ENCODE measurements around the gene ABCC3. TPM values are rescaled to one million over a fixed set of nuclear protein-coding genes. Genes with fewer than 3 reads are reported as not detected.

Gene ABCC3
- total RNA-seq, 3 donors from 2014 or later: 6.1 to 122 (median 81.0) TPM

- DNase-seq (ENCODE audit: low spot score in 2 of 2): no peak
- no peaks in the 10 kb centered on the region for H3K27me3 ChIP-seq
- no peaks in the 10 kb centered on the region for H3K36me3 ChIP-seq
- no peaks in the 10 kb centered on the region for H3K4me1 ChIP-seq
- TF ChIP-seq POLR2A (IDR thresholded peaks at IDR 0.05) (no peak), POLR2AphosphoS5 (IDR thresholded peaks at IDR 0.05) (no peak), CTCF (IDR thresholded peaks at IDR 0.05) (no peak)
- no peak overlapping the region for H3K27ac ChIP-seq
- no peak overlapping the region for H3K4me3 ChIP-seq
- intact Hi-C loops (cut with DNase I; ENCODE audit: low total_unique reads): no loop called here
- no peaks in the 10 kb centered on the region for H3K9me3 ChIP-seq
Measured at GRCh38 chr17:50607522-50608175, 27.0 kb upstream of the ABCC3 start.

DNA sequence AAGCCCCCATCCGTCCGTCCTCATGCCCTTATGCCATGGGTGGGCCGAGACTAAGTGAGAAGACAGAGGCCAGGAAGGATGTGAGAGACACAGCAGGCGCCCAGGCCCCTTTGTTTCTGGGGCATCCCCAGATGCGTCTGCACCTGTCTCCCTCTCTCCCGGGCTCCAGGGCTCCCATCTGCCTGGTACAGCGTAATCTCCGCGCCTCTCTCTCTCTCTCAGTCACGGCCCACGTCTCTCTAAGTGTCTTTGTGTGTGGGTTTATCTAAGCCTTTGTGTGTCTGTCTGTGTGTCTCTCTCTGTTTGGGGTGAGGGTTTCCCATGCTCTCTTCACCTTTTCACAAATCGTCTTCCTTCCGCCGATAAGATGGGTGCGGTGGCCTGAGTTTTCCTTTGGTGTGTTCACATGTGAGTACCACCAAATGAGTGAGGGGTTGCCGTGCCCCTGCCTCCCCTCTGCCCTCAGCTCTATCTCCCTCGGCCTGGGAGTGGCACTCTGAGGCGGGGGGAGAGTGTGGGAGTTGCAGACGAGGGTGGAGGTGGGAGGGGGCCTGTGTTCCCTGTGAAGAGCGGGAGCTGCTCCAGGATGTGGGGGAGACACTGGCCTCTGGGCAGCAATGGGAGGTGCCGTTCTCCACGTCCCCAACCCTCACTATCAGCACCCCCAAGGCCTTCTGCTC, 25.8 kb upstream of the ABCC3 start:
- Histone ChIP-seq H3K27ac (no peak overlapping the region), H3K4me1 (no peaks in the 10 kb centered on the region), H3K4me3 (no peak overlapping the region), H3K27me3 (no peaks in the 10 kb centered on the region), H3K36me3 (no peaks in the 10 kb centered on the region), H3K9me3 (no peaks in the 10 kb centered on the region)
- DNase-seq (ENCODE audit: low spot score in 2 of 2): no peak
- intact Hi-C loops (cut with DNase I; ENCODE audit: low total_unique reads): no loop called here
- TF ChIP-seq POLR2A (IDR thresholded peaks at IDR 0.05) (no peak), CTCF (IDR thresholded peaks at IDR 0.05) (no peak), POLR2AphosphoS5 (IDR thresholded peaks at IDR 0.05) (no peak)

GRCh38 chr17:50609380-50610074, 25.2 kb upstream of the ABCC3 start:
- H3K9me3 ChIP-seq: no peaks in the 10 kb centered on the region
- H3K27ac ChIP-seq: no peak overlapping the region
- no peaks in the 10 kb centered on the region for H3K27me3 ChIP-seq
- no peak for TF ChIP-seq POLR2AphosphoS5 (IDR thresholded peaks at IDR 0.05)
- no peak for TF ChIP-seq POLR2A (IDR thresholded peaks at IDR 0.05)
- no peak for TF ChIP-seq CTCF (IDR thresholded peaks at IDR 0.05)
- no peak overlapping the region for H3K4me3 ChIP-seq
- intact Hi-C loops (cut with DNase I; ENCODE audit: low total_unique reads): no loop called here
- DNase-seq (ENCODE audit: low spot score in 2 of 2): no peak
- H3K36me3 ChIP-seq: no peaks in the 10 kb centered on the region
- H3K4me1 ChIP-seq: no peaks in the 10 kb centered on the region

GRCh38 chr17:50611634-50612033, 23.0 kb upstream of the ABCC3 start:
- Histone ChIP-seq H3K9me3 (no peaks in the 10 kb centered on the region), H3K27ac (no peak overlapping the region), H3K4me1 (no peaks in the 10 kb centered on the region), H3K4me3 (no peak overlapping the region), H3K27me3 (no peaks in the 10 kb centered on the region), H3K36me3 (no peaks in the 10 kb centered on the region)
- no peak for DNase-seq (ENCODE audit: low spot score in 2 of 2)
- TF ChIP-seq POLR2A (IDR thresholded peaks at IDR 0.05) (no peak), CTCF (IDR thresholded peaks at IDR 0.05) (no peak), POLR2AphosphoS5 (IDR thresholded peaks at IDR 0.05) (no peak)
- intact Hi-C loops (cut with DNase I; ENCODE audit: low total_unique reads): no loop called here

DNA sequence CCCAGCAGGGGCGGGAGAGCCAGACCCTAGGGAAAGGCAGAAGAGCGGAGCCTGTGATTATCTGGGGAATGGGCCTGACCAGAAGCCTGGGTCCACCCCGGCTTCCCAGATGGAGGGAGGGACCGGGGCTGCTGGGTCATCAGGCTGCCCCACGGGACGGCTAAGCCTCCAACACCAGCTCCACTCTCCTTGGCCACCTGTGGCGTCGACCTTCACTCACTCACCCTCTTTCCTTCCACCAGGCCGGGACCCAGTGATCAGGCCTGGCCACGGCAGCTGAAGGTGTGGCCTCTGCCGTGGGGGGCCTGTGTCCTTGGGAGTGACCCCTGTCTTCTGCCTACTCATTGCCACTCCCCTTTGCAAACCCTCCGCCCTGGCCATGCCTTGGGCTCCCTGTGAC, 22.4 kb upstream of the ABCC3 start:
- no peaks in the 10 kb centered on the region for H3K36me3 ChIP-seq
- H3K9me3 ChIP-seq: no peaks in the 10 kb centered on the region
- TF ChIP-seq POLR2A (IDR thresholded peaks at IDR 0.05) (no peak), POLR2AphosphoS5 (IDR thresholded peaks at IDR 0.05) (no peak)
- no peak for DNase-seq (ENCODE audit: low spot score in 2 of 2)
- H3K4me3 ChIP-seq: no peak overlapping the region
- no peaks in the 10 kb centered on the region for H3K4me1 ChIP-seq
- no peak overlapping the region for H3K27ac ChIP-seq
- H3K27me3 ChIP-seq: no peaks in the 10 kb centered on the region
- intact Hi-C loops (cut with DNase I; ENCODE audit: low total_unique reads): no loop called here

Measured in breast epithelium (tissue), 4 donors.